DOHH2 (cell line): ENCODE measurements around the gene HACL1.

ENCODE experiments used
- CTCF ChIP-seq: fragments of 200-600 bp; sonication (generic); IDR thresholded peaks from one replicate; pipeline ENCODE4 v1.5.1; 2014; ENCODE audit warnings: antibody characterized with exemption, mild to moderate bottlenecking, low read depth, low read length; ENCODE audit not compliant: poor library complexity, severe bottlenecking
- EZH2phosphoT487 ChIP-seq: fragments of 200-600 bp; sonication (generic); IDR thresholded peaks from 2 replicates; pipeline ENCODE4 v1.6.1; 2017; ENCODE audit warnings: borderline replicate concordance, mild to moderate bottlenecking, antibody characterized with exemption, low read length, moderate library complexity, mixed read lengths

DNA sequence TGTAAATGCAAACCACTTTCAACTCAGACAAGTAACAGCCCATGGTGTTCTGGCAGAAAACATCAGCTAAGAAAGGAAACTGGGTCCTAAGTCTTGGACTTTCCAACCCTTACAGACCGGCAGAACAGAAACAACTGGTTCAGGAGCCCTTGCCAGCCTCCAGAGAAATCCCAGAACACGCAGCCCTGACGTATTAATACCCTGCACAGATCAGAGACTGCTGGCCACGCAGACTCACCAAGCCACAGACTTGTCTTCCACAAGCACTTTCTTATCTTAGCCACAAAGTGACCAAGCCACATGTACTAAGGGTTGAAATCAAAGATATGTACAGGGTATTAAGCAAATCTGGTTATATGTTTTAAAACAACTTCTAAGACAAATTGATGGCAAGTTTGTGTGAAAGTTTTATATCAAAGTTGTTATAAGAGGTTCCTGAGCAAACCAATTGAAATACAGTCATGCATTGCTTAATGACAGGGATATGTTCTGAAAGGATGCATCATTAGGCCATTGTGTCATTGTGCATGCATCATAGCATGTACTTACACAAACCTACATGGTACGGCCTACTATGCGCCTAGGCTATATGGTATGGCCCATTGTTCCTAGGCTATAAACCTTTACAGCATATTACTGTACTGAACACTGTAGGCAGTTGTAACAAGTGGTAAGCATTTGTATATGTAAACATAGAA lies 37.0 kb upstream of the HACL1 start:
- TF ChIP-seq CTCF (no peak), EZH2phosphoT487 (no peak)
